ENCODE results near the gene RTBDN. TPM values are rescaled to one million over a fixed set of nuclear protein-coding genes. Genes with fewer than 3 reads are reported as not detected.

The RTBDN gene
- total RNA-seq, 1 donor: not detected

- DNase-seq (ENCODE audit: low read depth): no peak
- no peak for TF ChIP-seq CTCF (IDR thresholded peaks at IDR 0.05; ENCODE audit: insufficient read depth, low read depth, low read length)
- no peak overlapping the region for H3K4me3 ChIP-seq (ENCODE audit: low read depth, low read length)
Measured at GRCh38 chr19:12865746-12866415, 31.5 kb upstream of the RTBDN start.

- H3K4me3 ChIP-seq (ENCODE audit: low read depth, low read length): no peak overlapping the region
- TF ChIP-seq CTCF (IDR thresholded peaks at IDR 0.05; ENCODE audit: insufficient read depth, low read depth, low read length): no peak
- no peak for DNase-seq (ENCODE audit: low read depth)
Measured at GRCh38 chr19:12864721-12865715, 30.6 kb upstream of the RTBDN start.

GRCh38 chr19:12864143-12864542, 29.8 kb upstream of the RTBDN start:
- DNase-seq (ENCODE audit: low read depth): no peak
- H3K4me3 ChIP-seq (ENCODE audit: low read depth, low read length): no peak overlapping the region
- no peak for TF ChIP-seq CTCF (IDR thresholded peaks at IDR 0.05; ENCODE audit: insufficient read depth, low read depth, low read length)

GRCh38 chr19:12859546-12859945, 25.2 kb upstream of the RTBDN start:
- no peak for TF ChIP-seq CTCF (IDR thresholded peaks at IDR 0.05; ENCODE audit: insufficient read depth, low read depth, low read length)
- no peak overlapping the region for H3K4me3 ChIP-seq (ENCODE audit: low read depth, low read length)
- DNase-seq (ENCODE audit: low read depth): no peak

GRCh38 chr19:12858041-12858928, 23.9 kb upstream of the RTBDN start:
- no peak for DNase-seq (ENCODE audit: low read depth)
- no peak overlapping the region for H3K4me3 ChIP-seq (ENCODE audit: low read depth, low read length)
- no peak for TF ChIP-seq CTCF (IDR thresholded peaks at IDR 0.05; ENCODE audit: insufficient read depth, low read depth, low read length)

GRCh38 chr19:12856653-12857052, 22.3 kb upstream of the RTBDN start:
- DNase-seq (ENCODE audit: low read depth): no peak
- H3K4me3 ChIP-seq (ENCODE audit: low read depth, low read length): no peak overlapping the region
- TF ChIP-seq CTCF (IDR thresholded peaks at IDR 0.05; ENCODE audit: insufficient read depth, low read depth, low read length): no peak

Measured in fibroblast of villous mesenchyme (primary cell).